Pancreas (tissue), 10 donors: ENCODE results near the gene CORO1C. TPM values are rescaled to one million over a fixed set of nuclear protein-coding genes. Genes with fewer than 3 reads are reported as not detected.

Experiments
- ATAC-seq, 4 donors: fragments of 200-7000 bp; cut with Tn5 transposase; one replicate each; pipeline versions ENCODE4 v1.8.0 to v1.9.1; 2020; ENCODE audit warnings: mild to moderate bottlenecking in 4 of 4, moderate library complexity in 4 of 4
- DNase-seq, 6 donors: peaks; one replicate each; pipeline ENCODE4 v3.0.0-alpha.2; 2020
- FAIRE-seq: peaks from 2 replicates; lab custom pipeline; 2012; peaks lifted over from hg19 to GRCh38; lab: Jason Lieb, UNC
- H3K27ac ChIP-seq, 4 donors: fragments of 200-600 bp; sonication (generic); 1 replicate in 3 of 4; 2 replicates in 1 of 4; pipeline versions ENCODE4 v1.5.0 to v1.8.0; 2020
- H3K27me3 ChIP-seq, 4 donors: fragments of 200-600 bp; one replicate each; pipeline ENCODE4 v1.8.0; 2021
- H3K36me3 ChIP-seq, 3 donors: fragments of 200-600 bp; sonication (generic) in 1 of 3; one replicate each; pipeline versions ENCODE4 v1.5.0 to v1.8.0; 2020 to 2021
- H3K4me1 ChIP-seq, 3 donors: fragments of 200-600 bp; one replicate each; pipeline ENCODE4 v1.8.0; 2021
- H3K4me3 ChIP-seq, 4 donors: fragments of 200-600 bp; sonication (generic) in 2 of 4; one replicate each; pipeline versions ENCODE4 v1.5.0 to v1.8.0; 2020 to 2021
- H3K9me3 ChIP-seq, 4 donors: fragments of 200-600 bp; one replicate each; pipeline ENCODE4 v1.8.0; 2021
- whole genome bisulfite sequencing, 2 donors: extraction: QIAGEN DNeasy Blood & Tissue Kit; methylation state at CpG; one replicate each; pipeline ENCODE4 v1.1.7; 2013; 5-methylcytosine and 5-hydroxymethylcytosine counted together
- intact Hi-C, 3 donors: fragments of 100-400 bp; cut with DNase I; formaldehyde crosslinking; loops; one replicate each; pipeline versions ENCODE4 v1.11.1 to v1.14.2; 2022
- polyA plus RNA-seq, 2 donors: library from polyadenylated mRNA; stranded (reverse); fragments of 200-250 nt; gene quantifications; one replicate each; pipeline ENCODE4 v1.2.3, GENCODE V29; 2013
- total RNA-seq, 6 donors: library from RNA; stranded (reverse); fragmentation: NEBNext Ultra II Directional in 4 of 6; extraction: Animal tissue kit (Norgen Biotek cat#: 25700) in 4 of 6; gene quantifications; one replicate each; pipeline versions ENCODE4 v1.2.1 to v1.2.4, GENCODE V29; 2021 to 2023
- TF ChIP-seq, protein P1 (sequence below), 4 donors: fragments of 200-600 bp; sonication (generic) in 3 of 4; IDR thresholded peaks; one replicate each; pipeline versions ENCODE4 v1.5.0 to v1.8.0; 2021; ENCODE audit warnings: antibody characterized with exemption in 4 of 4
- donor health status: healthy with polysubstance abuse.
- donor health status: DM: no; HTN: no; CAD: no; lungs with moderate emphysema.
- donor health status: DM: no; HTN: no; CAD: no.
- donor health status: control.
- donor health status: control.
- donor health status: Bipolar disorder and iron deficiency.
- donor health status: DM: yes; HTN: yes; CAD: no.
- donor health status: DM: no; HTN: no; CAD: no.
- donor health status: DM: no; HTN: no; CAD: no.
- donor health status: DM: yes; HTN: yes; CAD: no.

CORO1C gene
- total and polyA plus RNA-seq, 8 donors: 9.9 to 62.3 (median 15.4) TPM

DNA sequence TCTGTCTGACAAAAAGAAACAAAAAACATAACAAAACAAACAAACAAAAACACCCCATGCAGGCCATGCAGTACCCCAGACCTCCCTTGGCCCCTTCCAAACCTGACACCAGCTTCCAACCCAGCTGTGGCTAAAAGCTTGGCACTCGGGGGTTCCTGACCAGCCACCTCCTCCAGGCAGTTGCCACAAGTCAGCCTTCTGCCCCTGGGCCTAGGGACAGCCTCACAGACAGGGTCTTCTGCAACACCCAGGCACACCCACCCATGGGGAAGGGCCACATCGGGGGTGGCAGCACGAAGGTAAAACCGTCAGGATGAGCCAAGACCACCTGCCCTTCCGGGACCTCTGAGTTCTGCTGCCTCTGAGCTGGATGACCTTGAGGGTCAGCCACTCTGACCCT is 122.7 kb downstream of the CORO1C start:
- ATAC-seq (no peak), DNase-seq (no peak), FAIRE-seq (no peak)
- Histone ChIP-seq H3K36me3 (no peaks in the 10 kb centered on the region), H3K9me3 (no peaks in the 10 kb centered on the region), H3K4me1 (no peaks in the 10 kb centered on the region), H3K27me3 (no peaks in the 10 kb centered on the region), H3K4me3 (no peak overlapping the region), H3K27ac (no peak overlapping the region)
- TF ChIP-seq, protein P1, sequence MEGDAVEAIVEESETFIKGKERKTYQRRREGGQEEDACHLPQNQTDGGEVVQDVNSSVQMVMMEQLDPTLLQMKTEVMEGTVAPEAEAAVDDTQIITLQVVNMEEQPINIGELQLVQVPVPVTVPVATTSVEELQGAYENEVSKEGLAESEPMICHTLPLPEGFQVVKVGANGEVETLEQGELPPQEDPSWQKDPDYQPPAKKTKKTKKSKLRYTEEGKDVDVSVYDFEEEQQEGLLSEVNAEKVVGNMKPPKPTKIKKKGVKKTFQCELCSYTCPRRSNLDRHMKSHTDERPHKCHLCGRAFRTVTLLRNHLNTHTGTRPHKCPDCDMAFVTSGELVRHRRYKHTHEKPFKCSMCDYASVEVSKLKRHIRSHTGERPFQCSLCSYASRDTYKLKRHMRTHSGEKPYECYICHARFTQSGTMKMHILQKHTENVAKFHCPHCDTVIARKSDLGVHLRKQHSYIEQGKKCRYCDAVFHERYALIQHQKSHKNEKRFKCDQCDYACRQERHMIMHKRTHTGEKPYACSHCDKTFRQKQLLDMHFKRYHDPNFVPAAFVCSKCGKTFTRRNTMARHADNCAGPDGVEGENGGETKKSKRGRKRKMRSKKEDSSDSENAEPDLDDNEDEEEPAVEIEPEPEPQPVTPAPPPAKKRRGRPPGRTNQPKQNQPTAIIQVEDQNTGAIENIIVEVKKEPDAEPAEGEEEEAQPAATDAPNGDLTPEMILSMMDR (IDR thresholded peaks at IDR 0.05): no peak
- 66 to 75% methylated on average over 5 of the region's 5 CpGs for WGBS, 2 donors
- intact Hi-C loops: no loop called here

DNA sequence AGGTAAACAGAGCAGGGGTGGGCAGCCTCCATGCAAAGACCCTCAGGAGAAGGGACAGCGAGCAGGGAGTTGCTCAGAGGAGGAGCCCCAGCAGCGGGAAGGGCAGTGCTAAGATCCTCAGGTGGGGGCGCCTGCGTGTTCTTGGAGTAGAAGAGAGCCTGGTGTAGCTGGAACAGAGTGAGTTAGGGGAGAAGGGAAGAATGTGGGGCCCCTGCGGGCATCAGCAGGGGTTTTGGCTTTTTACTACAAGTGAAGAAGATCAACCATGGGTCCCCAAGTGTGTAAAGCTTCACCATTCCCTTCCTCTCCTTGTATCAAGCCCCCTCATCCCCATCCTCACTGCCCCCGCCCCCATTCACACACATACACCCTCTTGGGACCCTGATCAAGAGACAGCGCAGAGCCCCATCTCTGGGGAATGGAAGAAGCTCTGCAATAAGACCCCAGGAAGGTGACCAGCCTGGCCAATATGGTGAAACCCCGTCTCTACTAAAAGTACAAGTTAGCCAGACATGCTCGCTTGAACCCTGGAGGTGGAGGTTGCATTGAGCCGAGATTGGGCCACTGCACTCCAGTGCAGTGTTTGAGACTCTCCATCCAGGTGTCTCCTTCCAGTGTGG is 123.2 kb downstream of the CORO1C start:
- 64 to 77% methylated on average over 10 of the region's 10 CpGs for WGBS, 2 donors
- FAIRE-seq: no peak
- ATAC-seq: no peak
- Histone ChIP-seq H3K4me3 (no peak overlapping the region), H3K27ac (no peak overlapping the region), H3K27me3 (no peaks in the 10 kb centered on the region), H3K4me1 (no peaks in the 10 kb centered on the region), H3K36me3 (no peaks in the 10 kb centered on the region), H3K9me3 (no peaks in the 10 kb centered on the region)
- intact Hi-C loops: no loop called here
- TF ChIP-seq, protein P1 (IDR thresholded peaks at IDR 0.05): no peak
- no peak for DNase-seq

DNA sequence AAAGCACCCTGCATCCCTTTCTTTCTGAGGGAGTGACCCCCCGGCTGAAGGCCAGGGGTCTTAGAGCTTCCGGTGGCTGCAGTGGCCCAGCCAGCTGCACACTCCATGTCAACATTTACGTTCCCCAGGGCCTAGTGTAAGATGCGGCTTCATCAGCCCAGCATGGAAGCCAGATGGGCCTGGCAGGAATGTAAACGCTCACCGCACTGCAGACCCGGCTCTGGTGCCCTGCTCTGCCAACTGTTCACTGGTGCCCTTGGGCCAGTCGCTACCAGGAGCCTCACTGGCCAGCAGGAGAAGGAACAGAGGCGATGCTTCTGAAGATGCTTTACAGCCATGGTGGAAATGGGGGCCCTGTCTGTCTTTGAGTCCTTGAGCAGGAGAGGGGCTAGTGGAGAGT is 124.8 kb downstream of the CORO1C start:
- H3K9me3 ChIP-seq: no peaks in the 10 kb centered on the region
- DNase-seq: no peak
- no peaks in the 10 kb centered on the region for H3K36me3 ChIP-seq
- H3K4me3 ChIP-seq: no peak overlapping the region
- H3K4me1 ChIP-seq: no peaks in the 10 kb centered on the region
- TF ChIP-seq, protein P1 (IDR thresholded peaks at IDR 0.05): no peak
- WGBS, 2 donors: 69 to 76% methylated on average over 9 of the region's 9 CpGs
- no peaks in the 10 kb centered on the region for H3K27me3 ChIP-seq
- no peak overlapping the region for H3K27ac ChIP-seq
- intact Hi-C loops: no loop called here
- ATAC-seq: no peak
- FAIRE-seq: no peak

DNA sequence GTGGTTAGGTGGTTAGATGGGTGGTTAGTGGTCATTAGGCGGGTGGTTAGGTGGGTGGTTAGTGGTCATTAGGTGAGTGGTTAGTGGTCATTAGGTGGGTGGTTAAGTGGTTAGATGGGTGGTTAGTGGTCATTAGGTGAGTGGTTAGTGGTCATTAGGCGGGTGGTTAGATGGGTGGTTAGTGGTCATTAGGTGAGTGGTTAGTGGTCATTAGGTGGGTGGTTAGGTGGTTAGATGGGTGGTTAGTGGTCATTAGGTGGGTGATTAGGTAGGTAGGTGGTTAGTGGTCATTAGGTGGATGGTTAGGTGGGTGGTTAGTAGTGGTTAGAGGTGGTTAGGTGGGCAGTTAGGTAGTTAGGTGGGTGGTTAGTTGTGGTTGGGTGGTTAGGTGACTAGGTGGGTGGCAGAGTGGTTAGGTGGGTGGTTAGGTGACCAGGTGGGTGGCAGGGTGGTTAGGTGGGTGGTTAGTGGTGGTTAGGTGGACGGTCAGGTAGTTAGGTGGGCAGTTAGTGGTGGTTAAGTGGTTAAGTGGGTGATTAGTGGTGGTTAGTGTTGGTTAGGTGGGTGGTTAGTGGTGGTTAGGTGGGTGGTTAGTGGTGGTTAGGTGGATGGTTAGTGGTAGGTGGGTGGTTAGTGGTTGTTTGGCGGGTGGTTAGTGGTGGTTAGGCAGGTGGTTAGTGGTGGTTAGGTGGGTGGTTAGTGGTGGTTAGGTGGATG is 125.5 kb downstream of the CORO1C start:
- TF ChIP-seq, protein P1 (IDR thresholded peaks at IDR 0.05): no peak
- Histone ChIP-seq H3K4me3 (no peak overlapping the region), H3K36me3 (no peaks in the 10 kb centered on the region), H3K27me3 (no peaks in the 10 kb centered on the region), H3K9me3 (no peaks in the 10 kb centered on the region), H3K27ac (no peak overlapping the region), H3K4me1 (no peaks in the 10 kb centered on the region)
- WGBS, 2 donors: 79 to 91% methylated on average over 4 of the region's 4 CpGs
- intact Hi-C loops: no loop called here
- DNase-seq (no peak), FAIRE-seq (no peak), ATAC-seq (no peak)
